HepG2 (cell line): ENCODE measurements around the gene MNAT1. TPM values are rescaled to one million over a fixed set of nuclear protein-coding genes. Genes with fewer than 3 reads are reported as not detected.
A peak's percentile ranks its signal among the peaks of the same experiment; 100 is the strongest.

ENCODE experiments used
- AKNA ChIP-seq: sonication (generic); formaldehyde crosslinking; IDR thresholded peaks from 2 replicates; pipeline ENCODE4 v1.4.0; 2020; ENCODE audit warnings: missing genetic modification reagents, borderline replicate concordance
- CEBPB ChIP-seq: IDR thresholded peaks from 2 replicates; pipeline ENCODE4 v1.6.1; 2011; ENCODE audit warnings: low read depth, low read length, improper control_type of control experiment, borderline replicate concordance
- CREM ChIP-seq, 2 experiments: sonication (generic) in 1 of 2; formaldehyde crosslinking in 1 of 2; IDR thresholded peaks; 2 replicates each; pipeline versions ENCODE4 v1.4.0 to v1.6.1; 2016 to 2020; ENCODE audit warnings: antibody characterized with exemption in 1 of 2, mild to moderate bottlenecking in 1 of 2, missing genetic modification reagents in 1 of 2
- DPF2 ChIP-seq: sonication (generic); formaldehyde crosslinking; IDR thresholded peaks from 2 replicates; pipeline ENCODE4 v1.4.0; 2020; ENCODE audit warnings: mild to moderate bottlenecking, low read depth, missing genetic modification reagents, borderline replicate concordance
- HHEX ChIP-seq: IDR thresholded peaks from 2 replicates; pipeline ENCODE4 v1.6.1; 2016; ENCODE audit warnings: control low read depth
- KDM1A ChIP-seq: IDR thresholded peaks from 2 replicates; pipeline ENCODE4 v1.6.1; 2016; ENCODE audit warnings: missing compliant biosample characterization
- NFYB ChIP-seq: sonication (generic); formaldehyde crosslinking; IDR thresholded peaks from 2 replicates; pipeline ENCODE4 v1.4.0; 2020; ENCODE audit warnings: missing genetic modification reagents
- SRY ChIP-seq: sonication (generic); formaldehyde crosslinking; IDR thresholded peaks from 2 replicates; pipeline ENCODE4 v1.8.0; 2022; ENCODE audit warnings: mild to moderate bottlenecking, missing genetic modification reagents
- TEF ChIP-seq: sonication (generic); formaldehyde crosslinking; IDR thresholded peaks from 2 replicates; pipeline ENCODE4 v1.5.0; 2020; ENCODE audit warnings: missing genetic modification reagents
- ZBTB10 ChIP-seq: sonication (generic); formaldehyde crosslinking; IDR thresholded peaks from 2 replicates; pipeline ENCODE4 v1.4.0; 2020; ENCODE audit warnings: missing genetic modification reagents, borderline replicate concordance
- ZBTB8A ChIP-seq: sonication (generic); formaldehyde crosslinking; IDR thresholded peaks from 2 replicates; pipeline ENCODE4 v1.4.0; 2020; ENCODE audit warnings: mild to moderate bottlenecking, low read depth, missing genetic modification reagents, borderline replicate concordance
- ZMYM2 ChIP-seq: sonication (generic); formaldehyde crosslinking; IDR thresholded peaks from 2 replicates; pipeline ENCODE4 v1.8.0; 2022; ENCODE audit warnings: mild to moderate bottlenecking, missing genetic modification reagents
- ZNF260 ChIP-seq: sonication (generic); formaldehyde crosslinking; IDR thresholded peaks from 2 replicates; pipeline ENCODE4 v1.4.0; 2020; ENCODE audit warnings: missing genetic modification reagents, low read depth, mild to moderate bottlenecking, borderline replicate concordance
- ZNF333 ChIP-seq: sonication (generic); formaldehyde crosslinking; IDR thresholded peaks from 2 replicates; pipeline ENCODE4 v1.4.0; 2020; ENCODE audit warnings: mild to moderate bottlenecking, missing genetic modification reagents, borderline replicate concordance
- ZNF546 ChIP-seq: sonication (generic); formaldehyde crosslinking; conservative IDR thresholded peaks from 2 replicates; pipeline ENCODE4 v1.8.1; 2023; ENCODE audit warnings: mild to moderate bottlenecking, missing genetic modification reagents
- ZNF570 ChIP-seq: sonication (generic); formaldehyde crosslinking; IDR thresholded peaks from 2 replicates; pipeline ENCODE4 v1.4.0; 2020; ENCODE audit warnings: mild to moderate bottlenecking, missing genetic modification reagents, borderline replicate concordance
- ZNF580 ChIP-seq: IDR thresholded peaks from 2 replicates; pipeline ENCODE4 v1.6.1; 2016; ENCODE audit warnings: low read depth, borderline replicate concordance
- ZNF598 ChIP-seq: sonication (generic); formaldehyde crosslinking; IDR thresholded peaks from 2 replicates; pipeline ENCODE4 v1.5.1; 2020; ENCODE audit warnings: mild to moderate bottlenecking, missing genetic modification reagents, borderline replicate concordance
- ZNF670 ChIP-seq: sonication (generic); formaldehyde crosslinking; IDR thresholded peaks from 2 replicates; pipeline ENCODE4 v1.8.0; 2022; ENCODE audit warnings: mild to moderate bottlenecking, missing genetic modification reagents, borderline replicate concordance
- ZNF775 ChIP-seq: sonication (generic); formaldehyde crosslinking; IDR thresholded peaks from 2 replicates; pipeline ENCODE4 v1.4.0; 2020; ENCODE audit warnings: missing genetic modification reagents, mild to moderate bottlenecking, moderate library complexity, borderline replicate concordance
- ZNF777 ChIP-seq: sonication (generic); formaldehyde crosslinking; IDR thresholded peaks from 2 replicates; pipeline ENCODE4 v1.4.0; 2020; ENCODE audit warnings: missing genetic modification reagents
- polyA plus RNA-seq, 8 experiments: library from polyadenylated mRNA; depleted of rRNA in 3 of 8; stranded (reverse) in 7 of 8; unstranded in 1 of 8; fragments of >200 nt; fragmentation: Illumina TruSeq in 4 of 8; extraction: Trizol in 4 of 8; gene quantifications; 2 replicates each; pipeline versions ENCODE4 v1.2.1 to v1.2.3, GENCODE V29; 2011 to 2016; ENCODE audit warnings: low read depth in 4 of 8, missing spikeins in 1 of 8, mixed read lengths in 1 of 8; ENCODE audit not compliant: insufficient read depth in 1 of 8
- total RNA-seq, 5 experiments: library from RNA; depleted of rRNA; stranded (reverse); fragments of >200 nt; fragmentation: Illumina TruSeq; extraction: Trizol; gene quantifications; 2 replicates each; pipeline ENCODE4 v1.2.3, GENCODE V29; 2016; ENCODE audit warnings: low read depth in 1 of 5

Gene MNAT1
- total and polyA plus RNA-seq, 2 of the 13 experiments (the other 11 are each of a cell fraction or from before 2014, with no cell fraction given): 49.2 to 94.8 TPM

- TF ChIP-seq ZNF598 (no peak), ZNF260 (CRISPR knock-in tag) (no peak), TEF (CRISPR knock-in tag) (no peak), ZNF777 (CRISPR knock-in tag) (peak; percentile 89), DPF2 (CRISPR knock-in tag) (no peak), CREM (IDR thresholded peaks at IDR 0.05) (no peak), CREM (CRISPR knock-in tag; IDR thresholded peaks at IDR 0.05) (no peak), NFYB (no peak), ZMYM2 (no peak), ZNF775 (CRISPR knock-in tag) (no peak), HHEX (CRISPR knock-in tag) (no peak), ZNF546 (CRISPR knock-in tag) (no peak), ZNF570 (CRISPR knock-in tag) (no peak), ZBTB8A (CRISPR knock-in tag) (no peak), ZNF333 (CRISPR knock-in tag) (no peak), AKNA (CRISPR knock-in tag) (no peak), SRY (CRISPR knock-in tag) (peak; percentile 33), ZNF670 (CRISPR knock-in tag) (peak; percentile 80; the same call in 1 of the 2 replicates), ZBTB10 (CRISPR knock-in tag) (0 out of 2 replicates have a peak, but pooled peaks have one; percentile 25), ZNF580 (CRISPR knock-in tag) (no peak), CEBPB (no peak), KDM1A (CRISPR knock-in tag) (no peak)
These were observed 13.0 kb upstream of the MNAT1 start (continued) for GRCh38 chr14:60721326-60722106.
